Measurements from ENCODE around the gene KDF1. TPM values are rescaled to one million over a fixed set of nuclear protein-coding genes. Genes with fewer than 3 reads are reported as not detected.

The KDF1 gene
- total RNA-seq, 2 experiments from 2014 or later, result not detected

DNA sequence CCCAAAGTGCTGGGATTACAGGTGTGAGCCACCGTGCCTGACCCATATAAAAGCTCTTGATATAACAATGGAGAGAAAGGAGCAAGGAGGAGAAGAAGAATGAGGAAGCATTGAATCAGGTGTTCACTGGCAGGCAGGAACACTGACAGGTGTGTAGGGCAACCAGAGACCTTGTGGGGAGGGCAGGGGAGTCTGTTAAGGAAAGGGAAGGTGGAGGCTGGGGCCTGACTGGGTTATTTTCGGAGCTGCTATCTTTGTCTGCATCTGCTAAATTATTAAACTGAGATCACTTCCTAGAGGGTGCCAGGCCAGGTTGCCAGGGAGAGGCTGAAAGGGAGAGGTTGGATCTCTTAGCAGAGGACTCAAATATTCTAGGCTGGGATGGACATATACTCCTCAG lies 26.4 kb upstream of the KDF1 start:
- CTCF ChIA-PET (ENCODE audit: unreplicated experiment), result no interaction called here
- TF ChIP-seq, protein P1, sequence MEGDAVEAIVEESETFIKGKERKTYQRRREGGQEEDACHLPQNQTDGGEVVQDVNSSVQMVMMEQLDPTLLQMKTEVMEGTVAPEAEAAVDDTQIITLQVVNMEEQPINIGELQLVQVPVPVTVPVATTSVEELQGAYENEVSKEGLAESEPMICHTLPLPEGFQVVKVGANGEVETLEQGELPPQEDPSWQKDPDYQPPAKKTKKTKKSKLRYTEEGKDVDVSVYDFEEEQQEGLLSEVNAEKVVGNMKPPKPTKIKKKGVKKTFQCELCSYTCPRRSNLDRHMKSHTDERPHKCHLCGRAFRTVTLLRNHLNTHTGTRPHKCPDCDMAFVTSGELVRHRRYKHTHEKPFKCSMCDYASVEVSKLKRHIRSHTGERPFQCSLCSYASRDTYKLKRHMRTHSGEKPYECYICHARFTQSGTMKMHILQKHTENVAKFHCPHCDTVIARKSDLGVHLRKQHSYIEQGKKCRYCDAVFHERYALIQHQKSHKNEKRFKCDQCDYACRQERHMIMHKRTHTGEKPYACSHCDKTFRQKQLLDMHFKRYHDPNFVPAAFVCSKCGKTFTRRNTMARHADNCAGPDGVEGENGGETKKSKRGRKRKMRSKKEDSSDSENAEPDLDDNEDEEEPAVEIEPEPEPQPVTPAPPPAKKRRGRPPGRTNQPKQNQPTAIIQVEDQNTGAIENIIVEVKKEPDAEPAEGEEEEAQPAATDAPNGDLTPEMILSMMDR (conservative IDR thresholded peaks at IDR 0.05; ENCODE audit: low read length), result no peak
- TF ChIP-seq EZH2phosphoT487 (IDR thresholded peaks at IDR 0.05; ENCODE audit: borderline replicate concordance, low read depth, low read length), result no peak
- POLR2A ChIA-PET, result no interaction called here
- H3K79me2 ChIP-seq (ENCODE audit: insufficient read depth, low read depth, low read length), result no peaks in the 10 kb centered on the region
- no peaks in the 10 kb centered on the region for H3K36me3 ChIP-seq (ENCODE audit: insufficient read depth, low read length)
- peaks cover 5% of the 10 kb centered on the region for H3K4me1 ChIP-seq (ENCODE audit: insufficient read depth, low read length, poor library complexity, severe bottlenecking)
- no TSS peak for BruUV-seq (replicated peaks)
- intact Hi-C loops (cut with micrococcal nuclease; ENCODE audit: unreplicated experiment), result no loop called here
- no peaks in the 10 kb centered on the region for H3K9me3 ChIP-seq (ENCODE audit: low read length)
- H4K20me1 ChIP-seq (ENCODE audit: insufficient read depth, low read length), result no peaks in the 10 kb centered on the region
- no peak for DNase-seq (ENCODE audit: low spot score)
- H2AFZ ChIP-seq (ENCODE audit: low read length), result no peak overlapping the region
- no peak overlapping the region for H3K4me2 ChIP-seq (ENCODE audit: low read length)
- no peak overlapping the region for H3K4me3 ChIP-seq (ENCODE audit: low read depth, low read length, poor library complexity, severe bottlenecking)
- H3K9me2 ChIP-seq (ENCODE audit: insufficient read depth, low read length), result no peaks in the 10 kb centered on the region
- H3K27ac ChIP-seq (ENCODE audit: low read depth, low read length, poor library complexity, severe bottlenecking), result no peak overlapping the region

DNA sequence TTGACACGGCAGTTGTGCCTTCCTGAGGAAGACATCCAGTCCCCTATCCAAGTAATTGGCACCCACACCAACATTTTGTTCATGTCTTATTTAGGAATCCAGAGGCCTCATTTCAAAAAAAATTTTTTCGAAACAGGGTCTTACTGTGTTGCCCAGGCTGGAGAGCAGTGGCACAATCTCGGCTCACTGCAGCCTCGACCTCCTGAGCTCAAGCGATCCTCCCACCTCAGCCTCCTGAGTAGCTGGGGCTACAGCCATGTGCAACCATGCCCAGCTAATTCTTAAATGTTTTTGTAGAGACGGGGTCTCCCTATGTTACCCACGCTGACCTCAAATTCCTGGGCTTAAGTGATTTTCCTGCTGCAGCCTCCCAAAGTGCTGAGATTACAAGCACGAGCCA lies 24.0 kb upstream of the KDF1 start:
- BruUV-seq (replicated peaks), result no TSS peak

DNA sequence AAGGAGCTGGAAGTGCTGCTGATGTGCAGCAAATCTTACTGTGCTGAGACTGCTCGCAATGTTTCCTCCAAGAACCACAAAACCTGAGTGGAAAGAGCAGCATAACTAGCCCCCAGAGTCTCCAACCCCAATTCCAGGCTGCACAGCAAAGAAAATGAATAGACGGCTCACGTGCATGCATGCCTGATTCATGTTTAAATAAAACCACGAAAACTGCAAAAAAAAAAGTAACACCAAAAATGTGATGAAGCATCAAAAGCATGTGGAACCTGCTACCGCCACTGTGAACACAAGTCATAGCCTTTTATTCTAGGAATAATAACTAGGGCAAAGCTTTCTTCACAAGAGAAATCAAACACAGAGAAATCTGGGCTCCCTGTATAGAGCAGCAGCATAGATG lies 23.6 kb upstream of the KDF1 start:
- TF ChIP-seq EZH2phosphoT487 (IDR thresholded peaks at IDR 0.05; ENCODE audit: borderline replicate concordance, low read depth, low read length), result no peak
- TF ChIP-seq, protein P1 (conservative IDR thresholded peaks at IDR 0.05; ENCODE audit: low read length), result no peak
- ChIA-PET CTCF (ENCODE audit: unreplicated experiment) (no interaction called here), POLR2A (no interaction called here)
- no TSS peak for BruUV-seq (replicated peaks)
- no peak for DNase-seq (ENCODE audit: low spot score)
- no peak overlapping the region for H3K4me3 ChIP-seq (ENCODE audit: low read depth, low read length, poor library complexity, severe bottlenecking)
- H3K9me3 ChIP-seq (ENCODE audit: low read length), result no peaks in the 10 kb centered on the region
- H3K36me3 ChIP-seq (ENCODE audit: insufficient read depth, low read length), result no peaks in the 10 kb centered on the region
- H4K20me1 ChIP-seq (ENCODE audit: insufficient read depth, low read length), result no peaks in the 10 kb centered on the region
- no peak overlapping the region for H3K27ac ChIP-seq (ENCODE audit: low read depth, low read length, poor library complexity, severe bottlenecking)
- H3K79me2 ChIP-seq (ENCODE audit: insufficient read depth, low read depth, low read length), result no peaks in the 10 kb centered on the region
- peaks cover 5% of the 10 kb centered on the region for H3K4me1 ChIP-seq (ENCODE audit: insufficient read depth, low read length, poor library complexity, severe bottlenecking)
- H2AFZ ChIP-seq (ENCODE audit: low read length), result no peak overlapping the region
- H3K9me2 ChIP-seq (ENCODE audit: insufficient read depth, low read length), result no peaks in the 10 kb centered on the region
- intact Hi-C loops (cut with micrococcal nuclease; ENCODE audit: unreplicated experiment), result no loop called here
- H3K4me2 ChIP-seq (ENCODE audit: low read length), result no peak overlapping the region

More for the DNA sequence above, 24.0 kb upstream of the KDF1 start:
- CTCF ChIA-PET (ENCODE audit: unreplicated experiment), result no interaction called here
- no peak overlapping the region for H3K27ac ChIP-seq (ENCODE audit: low read depth, low read length, poor library complexity, severe bottlenecking)
- TF ChIP-seq, protein P1 (conservative IDR thresholded peaks at IDR 0.05; ENCODE audit: low read length), result no peak
- no peak for TF ChIP-seq EZH2phosphoT487 (IDR thresholded peaks at IDR 0.05; ENCODE audit: borderline replicate concordance, low read depth, low read length)
- no peaks in the 10 kb centered on the region for H3K36me3 ChIP-seq (ENCODE audit: insufficient read depth, low read length)
- H3K9me2 ChIP-seq (ENCODE audit: insufficient read depth, low read length), result no peaks in the 10 kb centered on the region
- peaks cover 5% of the 10 kb centered on the region for H3K4me1 ChIP-seq (ENCODE audit: insufficient read depth, low read length, poor library complexity, severe bottlenecking)
- H4K20me1 ChIP-seq (ENCODE audit: insufficient read depth, low read length), result no peaks in the 10 kb centered on the region
- intact Hi-C loops (cut with micrococcal nuclease; ENCODE audit: unreplicated experiment), result no loop called here
- POLR2A ChIA-PET, result no interaction called here
- no peak overlapping the region for H2AFZ ChIP-seq (ENCODE audit: low read length)
- no peaks in the 10 kb centered on the region for H3K9me3 ChIP-seq (ENCODE audit: low read length)
- no peak for DNase-seq (ENCODE audit: low spot score)
- H3K79me2 ChIP-seq (ENCODE audit: insufficient read depth, low read depth, low read length), result no peaks in the 10 kb centered on the region
- no peak overlapping the region for H3K4me2 ChIP-seq (ENCODE audit: low read length)
- no peak overlapping the region for H3K4me3 ChIP-seq (ENCODE audit: low read depth, low read length, poor library complexity, severe bottlenecking)
